HG03095 (cell line): ENCODE data around the gene TSEN2.
"Not testable (repeated sequence)": the region's sequence is repeated elsewhere in the genome, so short reads cannot be mapped to it uniquely, and the experiment has no call there.

ENCODE experiments used
- ATAC-seq: cut with Tn5 transposase; IDR thresholded peaks from one replicate; pipeline ENCODE4 v1.9.1; 2021; ENCODE audit warnings: moderate library complexity; ENCODE audit not compliant: unreplicated experiment

The TSEN2 gene

GRCh38 chr3:12501360-12502020, 17.2 kb downstream of the TSEN2 start:
- no peak for ATAC-seq

DNA sequence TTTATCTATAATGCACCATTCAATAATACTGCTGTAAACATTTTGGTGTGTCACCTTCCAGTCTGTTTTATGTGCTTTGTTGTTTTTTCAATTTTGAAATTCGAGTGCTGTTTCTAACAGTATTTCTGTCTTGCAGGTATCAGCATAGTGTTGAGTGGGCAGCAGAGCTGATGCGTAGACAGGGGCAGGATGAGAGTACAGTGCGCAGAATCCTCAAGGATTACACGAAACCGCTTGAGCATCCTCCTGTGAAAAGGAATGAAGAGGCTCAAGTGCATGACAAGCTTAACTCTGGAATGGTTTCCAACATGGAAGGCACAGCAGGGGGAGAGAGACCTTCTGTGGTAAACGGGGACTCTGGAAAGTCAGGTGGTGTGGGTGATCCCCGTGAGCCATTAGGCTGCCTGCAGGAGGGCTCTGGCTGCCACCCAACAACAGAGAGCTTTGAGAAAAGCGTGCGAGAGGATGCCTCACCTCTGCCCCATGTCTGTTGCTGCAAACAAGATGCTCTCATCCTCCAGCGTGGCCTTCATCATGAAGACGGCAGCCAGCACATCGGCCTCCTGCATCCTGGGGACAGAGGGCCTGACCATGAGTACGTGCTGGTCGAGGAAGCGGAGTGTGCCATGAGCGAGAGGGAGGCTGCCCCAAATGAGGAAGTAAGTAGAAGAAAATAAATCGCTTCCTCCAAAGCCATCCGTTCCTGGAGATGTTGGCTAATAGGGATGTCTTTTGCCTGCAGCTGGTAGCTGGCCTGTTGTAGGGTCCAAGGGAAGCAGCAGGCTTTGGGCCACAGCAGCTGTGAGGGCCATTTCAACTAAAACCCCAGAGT, 19.1 kb downstream of the TSEN2 start:
- no peak for ATAC-seq

DNA sequence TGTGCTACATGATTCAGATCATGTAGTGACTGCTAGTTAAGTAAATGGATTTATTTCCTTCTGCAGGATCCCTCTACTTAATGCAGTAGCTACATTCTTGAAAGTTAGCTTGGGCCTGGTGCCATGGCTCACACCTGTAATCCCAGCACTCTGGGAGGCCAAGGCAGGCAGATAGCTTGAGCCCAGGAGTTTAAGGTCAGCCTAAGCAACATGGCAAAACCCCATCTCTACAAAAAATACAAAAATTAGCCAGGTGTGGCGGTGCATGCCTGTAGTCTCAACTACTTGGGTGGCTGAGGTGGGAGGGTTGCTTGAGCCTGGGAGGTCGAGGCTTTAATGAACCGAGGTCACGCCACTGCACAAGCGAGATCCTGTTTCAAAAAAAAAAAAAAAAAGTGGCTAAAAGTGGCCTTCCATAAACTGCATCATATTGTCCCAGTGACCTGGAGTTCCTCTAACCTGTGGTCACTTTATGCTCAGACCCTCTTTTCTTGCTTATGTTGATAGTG, 22.0 kb downstream of the TSEN2 start:
- no peak for ATAC-seq

- no peak for ATAC-seq
Observed at GRCh38 chr3:12507591-12508281, 23.5 kb downstream of the TSEN2 start.

- ATAC-seq = no peak
Observed at GRCh38 chr3:12508291-12508700, 24.0 kb downstream of the TSEN2 start.

DNA sequence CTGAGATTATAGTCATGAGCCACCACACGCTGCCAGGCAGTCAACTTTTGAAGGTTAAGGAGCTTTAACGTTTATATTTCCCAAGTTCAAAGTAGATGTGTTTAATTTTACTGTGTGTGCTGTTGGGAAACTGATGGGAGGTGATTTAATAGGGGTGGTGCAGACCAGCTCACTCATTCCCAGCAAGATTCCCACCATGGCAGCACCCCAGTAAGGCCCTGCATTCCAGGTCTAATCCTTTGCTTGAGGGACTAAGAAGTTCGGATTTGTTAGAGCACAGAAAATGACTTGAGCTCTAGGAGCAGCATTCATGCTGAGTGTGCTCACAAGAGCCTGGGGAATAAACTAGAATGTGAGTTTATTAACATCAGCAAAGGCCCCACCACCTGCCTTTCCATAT, 25.2 kb downstream of the TSEN2 start:
- no peak for ATAC-seq

DNA sequence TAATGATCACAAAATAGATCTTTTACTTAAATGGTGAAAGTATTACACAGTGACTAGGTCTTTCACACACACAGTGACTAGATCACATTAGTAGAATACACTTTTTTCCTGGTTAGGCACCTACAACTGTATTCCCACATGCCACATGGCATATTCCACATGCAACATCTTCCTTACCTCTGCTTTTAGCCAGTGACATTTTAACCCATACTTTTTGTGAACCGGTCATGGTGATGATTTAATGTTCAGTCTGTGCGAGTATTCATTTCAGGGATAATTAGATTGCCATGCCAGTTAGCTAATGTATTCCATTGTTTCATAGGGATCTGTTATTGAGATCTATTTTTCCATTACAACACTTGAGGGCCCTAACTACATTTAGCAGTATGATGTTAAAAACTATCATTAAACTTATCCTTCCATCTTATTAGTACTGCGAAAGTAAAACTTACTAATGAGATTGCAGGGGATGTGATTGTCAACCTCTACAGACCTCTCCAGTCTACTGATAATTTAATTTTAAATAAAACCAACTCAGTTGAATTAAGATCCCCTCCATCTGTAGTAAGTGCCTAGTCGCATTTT, 28.3 kb downstream of the TSEN2 start:
- ATAC-seq = no peak

GRCh38 chr3:12513694-12514446, 29.6 kb downstream of the TSEN2 start:
- no peak for ATAC-seq

- ATAC-seq = no peak
Observed at GRCh38 chr3:12515631-12516030, 31.4 kb downstream of the TSEN2 start.

- ATAC-seq = no peak
Observed at GRCh38 chr3:12516873-12517272, 32.6 kb downstream of the TSEN2 start.

- no peak for ATAC-seq
Observed at GRCh38 chr3:12518261-12519028, 34.2 kb downstream of the TSEN2 start.

DNA sequence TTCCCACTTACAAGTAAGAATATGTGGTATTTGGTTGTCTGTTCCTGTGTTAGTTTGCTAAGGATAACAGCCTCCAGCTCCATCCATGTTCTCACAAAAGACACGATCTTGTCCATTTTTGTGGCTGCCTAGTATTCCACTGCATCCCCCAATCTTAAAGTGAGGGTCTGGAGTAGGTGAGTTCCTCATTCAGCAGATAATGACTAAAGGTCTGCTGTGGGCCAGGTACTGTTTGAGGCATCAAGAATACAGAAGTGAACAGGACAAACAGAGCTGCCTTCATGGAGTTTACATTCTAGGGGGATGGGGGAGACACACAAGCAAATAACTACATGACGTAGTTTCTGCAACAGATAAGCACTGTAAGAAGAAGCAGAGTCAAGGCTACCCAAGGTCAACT, 36.7 kb downstream of the TSEN2 start:
- no peak for ATAC-seq

DNA sequence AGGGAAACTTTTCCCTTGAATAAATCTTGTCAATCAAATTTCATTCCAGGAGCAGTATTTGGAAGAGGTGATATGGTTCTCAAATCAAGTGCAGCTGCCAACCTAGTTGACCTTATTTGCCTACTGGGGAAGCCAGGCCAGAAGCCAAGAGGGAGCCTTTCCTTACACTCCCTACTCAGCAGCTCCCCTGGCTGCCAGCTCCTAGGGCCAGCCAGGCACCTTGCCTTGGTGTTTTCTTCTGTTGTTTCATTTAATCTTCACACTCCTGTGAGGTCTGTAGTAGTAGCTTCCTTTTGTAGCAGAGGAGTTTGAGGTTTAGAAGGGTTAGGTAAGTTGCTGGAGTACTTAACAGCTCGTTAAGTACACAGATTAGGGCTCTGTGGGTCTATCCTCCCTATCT, 38.4 kb downstream of the TSEN2 start:
- ATAC-seq = no peak

DNA sequence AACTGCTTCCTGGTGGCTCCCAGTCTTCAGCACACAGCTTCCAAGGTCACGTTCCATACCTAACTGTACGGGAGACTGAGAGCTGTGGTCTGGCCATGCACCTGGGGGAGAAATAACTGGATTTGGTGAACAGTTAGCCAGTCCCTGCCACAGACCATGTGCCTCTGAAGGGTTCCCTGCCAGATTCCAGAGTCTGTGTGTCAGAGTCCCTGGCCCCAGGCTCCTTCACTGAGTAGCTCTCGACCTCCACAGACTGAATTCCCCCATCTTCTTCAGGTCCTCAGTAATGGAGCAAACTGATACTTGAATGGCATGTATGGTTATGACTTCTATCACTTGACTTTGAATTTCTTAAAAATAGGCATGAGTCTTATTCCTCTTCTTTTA, 43.5 kb downstream of the TSEN2 start:
- no peak for ATAC-seq

GRCh38 chr3:12532182-12532581, 47.9 kb downstream of the TSEN2 start:
- ATAC-seq = no peak

DNA sequence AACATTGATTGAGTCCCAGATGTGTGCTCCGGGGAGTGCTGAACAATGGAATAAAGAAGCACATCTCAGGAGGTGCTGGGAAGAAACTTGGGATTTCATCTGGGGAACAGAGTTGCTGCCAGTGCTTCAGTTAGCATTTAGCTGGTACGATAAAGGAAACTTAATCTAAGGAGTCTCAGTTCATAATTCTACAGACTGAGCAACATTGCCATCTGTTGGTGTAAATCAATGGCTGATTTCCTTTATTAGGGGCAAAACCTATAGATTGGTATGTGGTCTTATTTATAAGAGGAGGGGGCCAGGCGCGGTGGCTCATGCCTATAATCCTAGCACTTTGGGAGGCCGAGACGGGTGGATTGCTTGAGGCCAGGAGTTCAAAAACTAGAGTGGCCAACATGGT, 52.1 kb downstream of the TSEN2 start:
- no peak for ATAC-seq

DNA sequence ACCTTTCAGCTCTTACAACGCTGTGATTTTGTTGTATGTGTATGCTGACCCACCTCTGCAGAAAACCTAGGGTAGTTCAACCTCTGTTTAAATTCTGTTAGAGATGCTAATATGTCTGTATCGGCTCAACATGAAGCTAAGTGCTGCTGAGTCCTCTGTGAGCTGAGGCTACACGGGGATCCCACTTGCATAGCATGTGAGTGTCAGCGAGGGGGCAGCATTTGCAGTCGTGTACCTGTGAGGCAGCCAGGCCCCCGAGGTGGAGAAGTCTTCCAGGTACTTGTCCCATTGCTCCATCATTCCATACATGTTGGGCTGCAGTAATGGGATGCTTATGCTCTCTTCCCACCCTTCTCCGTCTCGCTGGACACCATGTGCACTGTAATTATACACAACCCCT, 57.3 kb downstream of the TSEN2 start:
- ATAC-seq = no peak

- ATAC-seq = not testable (repeated sequence)
Observed at GRCh38 chr3:12543497-12543896, 59.2 kb downstream of the TSEN2 start.

DNA sequence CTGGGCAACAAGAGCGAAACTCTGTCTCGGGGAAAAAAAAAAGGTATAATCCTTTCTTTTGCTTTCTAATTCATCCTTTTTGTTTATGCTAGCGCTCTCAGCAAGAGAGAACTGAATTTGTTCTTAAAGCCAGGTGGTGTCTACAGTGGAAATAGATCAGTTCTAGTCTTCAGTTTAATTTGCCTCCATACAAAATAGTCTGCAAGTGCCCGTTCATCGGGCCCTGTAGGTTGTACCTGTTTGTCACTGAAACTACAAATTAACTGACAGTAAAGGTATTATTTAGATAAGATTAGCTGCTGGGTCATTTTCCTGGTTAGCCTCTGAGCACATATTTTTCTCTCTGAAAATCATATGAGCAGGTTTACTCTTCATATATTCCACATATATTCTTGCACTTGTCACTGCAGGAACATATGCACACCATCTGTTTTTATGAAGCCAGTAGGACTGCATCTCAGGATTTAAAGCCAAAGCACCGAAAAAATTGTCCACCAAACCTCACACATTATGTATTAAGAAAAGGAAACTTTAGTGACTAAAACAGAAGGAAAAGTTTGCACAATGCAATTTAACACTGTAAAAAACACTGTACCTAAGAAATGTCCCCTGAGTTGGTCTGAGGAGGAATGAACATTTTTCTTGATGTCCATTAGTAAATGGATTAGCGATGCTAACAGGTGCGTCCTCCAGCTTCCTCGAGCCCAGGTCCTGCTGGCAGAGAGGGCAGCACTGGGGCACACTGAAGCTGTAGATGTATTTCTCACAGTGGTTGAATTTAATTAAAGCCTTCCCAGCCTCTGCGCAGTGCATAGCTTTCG, 60.6 kb downstream of the TSEN2 start:
- no peak for ATAC-seq
